ENCODE data around the gene ABCA12. TPM values are rescaled to one million over a fixed set of nuclear protein-coding genes. Genes with fewer than 3 reads are reported as not detected.
"Not testable (repeated sequence)": the region's sequence is repeated elsewhere in the genome, so short reads cannot be mapped to it uniquely, and the experiment has no call there.

The ABCA12 gene
- total RNA-seq, 2 experiments from 2014 or later: not detected

DNA sequence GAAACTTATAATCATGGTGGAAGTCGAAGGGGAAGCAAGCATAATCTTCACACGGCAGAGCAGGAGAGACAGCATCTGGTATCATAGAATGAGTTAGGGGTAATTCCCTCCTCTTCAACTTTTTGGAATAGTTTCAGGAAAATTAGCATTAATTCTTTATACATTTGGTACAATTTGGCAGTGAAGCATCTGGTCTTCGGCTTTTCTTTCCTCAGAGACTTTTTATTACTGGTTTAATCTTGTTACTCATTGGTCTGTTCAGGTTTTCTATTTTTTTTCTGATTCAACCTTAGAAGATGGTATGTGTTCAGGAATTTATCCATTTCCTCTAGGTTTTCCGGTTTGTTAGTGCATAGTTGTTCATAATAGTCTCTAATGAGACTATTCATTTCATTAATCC is 39.7 kb upstream of the ABCA12 start:
- H3K4me1 ChIP-seq (ENCODE audit: insufficient read depth, low read length): no peaks in the 10 kb centered on the region
- POLR2A ChIA-PET: no interaction called here
- Mint-ChIP-seq H3K27ac (no peak overlapping the region), H3K4me1 (ENCODE audit: low read depth) (no peaks in the 10 kb centered on the region), H3K9me3 (peaks cover 2% of the 10 kb centered on the region), H3K27me3 (peaks cover 5% of the 10 kb centered on the region), H3K36me3 (ENCODE audit: low read depth) (no peaks in the 10 kb centered on the region), H3K4me3 (no peak overlapping the region)
- CTCF ChIA-PET: no interaction called here
- H3K27ac ChIP-seq (ENCODE audit: low read depth in 1 of 2, low read length in 2 of 2): no peak overlapping the region
- TF ChIP-seq, protein P1, sequence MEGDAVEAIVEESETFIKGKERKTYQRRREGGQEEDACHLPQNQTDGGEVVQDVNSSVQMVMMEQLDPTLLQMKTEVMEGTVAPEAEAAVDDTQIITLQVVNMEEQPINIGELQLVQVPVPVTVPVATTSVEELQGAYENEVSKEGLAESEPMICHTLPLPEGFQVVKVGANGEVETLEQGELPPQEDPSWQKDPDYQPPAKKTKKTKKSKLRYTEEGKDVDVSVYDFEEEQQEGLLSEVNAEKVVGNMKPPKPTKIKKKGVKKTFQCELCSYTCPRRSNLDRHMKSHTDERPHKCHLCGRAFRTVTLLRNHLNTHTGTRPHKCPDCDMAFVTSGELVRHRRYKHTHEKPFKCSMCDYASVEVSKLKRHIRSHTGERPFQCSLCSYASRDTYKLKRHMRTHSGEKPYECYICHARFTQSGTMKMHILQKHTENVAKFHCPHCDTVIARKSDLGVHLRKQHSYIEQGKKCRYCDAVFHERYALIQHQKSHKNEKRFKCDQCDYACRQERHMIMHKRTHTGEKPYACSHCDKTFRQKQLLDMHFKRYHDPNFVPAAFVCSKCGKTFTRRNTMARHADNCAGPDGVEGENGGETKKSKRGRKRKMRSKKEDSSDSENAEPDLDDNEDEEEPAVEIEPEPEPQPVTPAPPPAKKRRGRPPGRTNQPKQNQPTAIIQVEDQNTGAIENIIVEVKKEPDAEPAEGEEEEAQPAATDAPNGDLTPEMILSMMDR (IDR thresholded peaks at IDR 0.05): no peak
- H3K4me3 ChIP-seq (ENCODE audit: low read length): no peak overlapping the region
- H3K36me3 ChIP-seq (ENCODE audit: insufficient read depth, low read length): no peaks in the 10 kb centered on the region
- H3K9me3 ChIP-seq (ENCODE audit: control insufficient read depth in 1 of 2, insufficient read depth in 1 of 2, low read length in 2 of 2): peaks cover 0 to 14% of the 10 kb centered on the region in 2 experiments
- ATAC-seq (ENCODE audit: poor library complexity) (no peak), DNase-seq (no peak)
- peaks cover 0 to 6% of the 10 kb centered on the region in 2 experiments for H3K27me3 ChIP-seq (ENCODE audit: control insufficient read depth in 1 of 2, insufficient read depth in 2 of 2, low read length in 2 of 2)
- intact Hi-C loops (cut with DNase I, micrococcal nuclease): no loop called here

DNA sequence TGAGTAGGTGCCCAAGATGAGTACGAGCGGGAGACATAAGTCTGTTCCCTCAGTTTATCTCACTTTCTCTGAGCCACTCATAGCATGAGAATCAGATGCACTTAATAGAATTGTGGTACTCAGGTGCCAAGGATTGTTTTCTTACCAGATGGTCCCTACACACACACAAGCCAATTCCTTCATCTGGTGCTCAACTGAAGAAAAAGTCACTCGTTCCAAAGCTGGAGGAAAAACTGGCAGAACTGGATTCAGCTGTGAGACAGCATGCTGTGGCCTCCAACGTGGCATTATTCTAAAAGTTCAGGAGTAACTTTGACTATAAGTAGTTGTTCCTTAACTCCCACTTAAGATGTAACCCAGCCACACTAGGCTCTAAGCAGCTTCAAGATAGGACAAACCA is 33.4 kb upstream of the ABCA12 start:
- no peaks in the 10 kb centered on the region for H3K36me3 ChIP-seq (ENCODE audit: insufficient read depth, low read length)
- TF ChIP-seq, protein P1 (IDR thresholded peaks at IDR 0.05): no peak
- H3K27me3 Mint-ChIP-seq: no peaks in the 10 kb centered on the region
- CTCF ChIA-PET: no interaction called here
- no peaks in the 10 kb centered on the region for H3K4me1 ChIP-seq (ENCODE audit: insufficient read depth, low read length)
- DNase-seq (no peak), ATAC-seq (ENCODE audit: poor library complexity) (no peak)
- no peaks in the 10 kb centered on the region for H3K9me3 ChIP-seq (ENCODE audit: control insufficient read depth in 1 of 2, insufficient read depth in 1 of 2, low read length in 2 of 2)
- H3K27me3 ChIP-seq (ENCODE audit: control insufficient read depth in 1 of 2, insufficient read depth in 2 of 2, low read length in 2 of 2): no peaks in the 10 kb centered on the region
- no peaks in the 10 kb centered on the region for H3K36me3 Mint-ChIP-seq (ENCODE audit: low read depth)
- H3K4me1 Mint-ChIP-seq (ENCODE audit: low read depth): peaks cover 20% of the 10 kb centered on the region
- POLR2A ChIA-PET: no interaction called here
- H3K4me3 ChIP-seq (ENCODE audit: low read length): no peak overlapping the region
- H3K4me3 Mint-ChIP-seq: no peak overlapping the region
- no peak overlapping the region for H3K27ac ChIP-seq (ENCODE audit: low read depth in 1 of 2, low read length in 2 of 2)
- H3K27ac Mint-ChIP-seq: no peak overlapping the region
- peaks cover 2% of the 10 kb centered on the region for H3K9me3 Mint-ChIP-seq
- intact Hi-C loops (cut with DNase I, micrococcal nuclease): no loop called here

DNA sequence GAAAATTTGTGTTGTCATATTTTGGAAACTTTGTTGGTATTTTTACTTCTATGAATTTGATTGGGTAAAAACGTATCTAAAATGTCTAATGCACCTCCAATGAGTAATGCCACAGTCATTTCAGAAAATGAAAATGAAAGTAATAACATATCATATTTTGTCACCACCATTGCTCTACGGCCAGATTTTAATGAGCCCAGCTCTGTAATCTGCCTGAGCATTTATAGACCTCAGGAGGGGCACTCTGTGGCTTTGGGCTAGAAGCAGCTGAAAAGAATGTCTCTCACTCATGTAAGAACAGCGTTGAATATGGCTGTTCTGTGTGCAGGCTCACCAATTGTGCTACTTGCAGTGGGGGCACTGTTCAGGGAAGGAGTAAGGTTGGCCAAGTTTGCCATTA is 32.7 kb upstream of the ABCA12 start:
- H3K4me1 ChIP-seq (ENCODE audit: insufficient read depth, low read length): no peaks in the 10 kb centered on the region
- H3K27me3 Mint-ChIP-seq: no peaks in the 10 kb centered on the region
- no peak overlapping the region for H3K27ac ChIP-seq (ENCODE audit: low read depth in 1 of 2, low read length in 2 of 2)
- no peaks in the 10 kb centered on the region for H3K9me3 Mint-ChIP-seq
- ATAC-seq (ENCODE audit: poor library complexity): no peak
- peak overlapping the region; percentile 17 for H3K4me3 ChIP-seq (ENCODE audit: low read length)
- intact Hi-C loops (cut with DNase I, micrococcal nuclease): no loop called here
- TF ChIP-seq, protein P1 (IDR thresholded peaks at IDR 0.05): no peak
- no peaks in the 10 kb centered on the region for H3K27me3 ChIP-seq (ENCODE audit: control insufficient read depth in 1 of 2, insufficient read depth in 2 of 2, low read length in 2 of 2)
- POLR2A ChIA-PET: no interaction called here
- H3K36me3 ChIP-seq (ENCODE audit: insufficient read depth, low read length): no peaks in the 10 kb centered on the region
- peak in 2 of 14 experiments; percentile 1 to 40 for DNase-seq
- CTCF ChIA-PET: no interaction called here
- peaks cover 20% of the 10 kb centered on the region for H3K4me1 Mint-ChIP-seq (ENCODE audit: low read depth)
- H3K36me3 Mint-ChIP-seq (ENCODE audit: low read depth): no peaks in the 10 kb centered on the region
- no peak overlapping the region for H3K27ac Mint-ChIP-seq
- H3K9me3 ChIP-seq (ENCODE audit: control insufficient read depth in 1 of 2, insufficient read depth in 1 of 2, low read length in 2 of 2): no peaks in the 10 kb centered on the region
- H3K4me3 Mint-ChIP-seq: peak overlapping the region; percentile 75

DNA sequence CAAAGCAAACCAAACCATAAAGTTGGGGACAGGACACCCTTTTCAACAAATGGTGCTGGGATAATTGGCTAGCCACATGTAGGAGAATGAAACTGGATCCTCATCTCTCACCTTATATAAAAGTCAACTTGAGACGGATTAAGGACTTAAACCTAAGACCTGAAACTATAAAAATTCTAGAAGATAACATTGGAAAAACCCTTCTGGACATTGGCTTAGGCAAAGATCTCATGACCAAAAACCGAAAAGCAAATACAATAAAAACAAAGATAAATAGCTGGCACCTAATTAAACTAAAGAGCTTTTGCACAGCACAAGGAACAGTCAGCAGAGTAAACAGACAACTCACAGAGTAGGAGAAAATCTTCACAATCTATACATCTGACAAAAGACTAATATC is 28.1 kb upstream of the ABCA12 start:
- H3K36me3 ChIP-seq (ENCODE audit: insufficient read depth, low read length); H3K27me3 Mint-ChIP-seq; intact Hi-C loops (cut with DNase I, micrococcal nuclease); CTCF ChIA-PET; POLR2A ChIA-PET; H3K4me1 ChIP-seq (ENCODE audit: insufficient read depth, low read length); H3K27me3 ChIP-seq (ENCODE audit: control insufficient read depth in 1 of 2, insufficient read depth in 2 of 2, low read length in 2 of 2); H3K27ac ChIP-seq (ENCODE audit: low read depth in 1 of 2, low read length in 2 of 2); DNase-seq; H3K4me3 ChIP-seq (ENCODE audit: low read length); H3K36me3 Mint-ChIP-seq (ENCODE audit: low read depth); H3K4me3 Mint-ChIP-seq; H3K9me3 Mint-ChIP-seq; ATAC-seq (ENCODE audit: poor library complexity); H3K27ac Mint-ChIP-seq: not testable (repeated sequence)
- peaks cover 0 to 11% of the 10 kb centered on the region in 2 experiments for H3K9me3 ChIP-seq (ENCODE audit: control insufficient read depth in 1 of 2, insufficient read depth in 1 of 2, low read length in 2 of 2)
- H3K4me1 Mint-ChIP-seq (ENCODE audit: low read depth): peaks cover 16% of the 10 kb centered on the region

DNA sequence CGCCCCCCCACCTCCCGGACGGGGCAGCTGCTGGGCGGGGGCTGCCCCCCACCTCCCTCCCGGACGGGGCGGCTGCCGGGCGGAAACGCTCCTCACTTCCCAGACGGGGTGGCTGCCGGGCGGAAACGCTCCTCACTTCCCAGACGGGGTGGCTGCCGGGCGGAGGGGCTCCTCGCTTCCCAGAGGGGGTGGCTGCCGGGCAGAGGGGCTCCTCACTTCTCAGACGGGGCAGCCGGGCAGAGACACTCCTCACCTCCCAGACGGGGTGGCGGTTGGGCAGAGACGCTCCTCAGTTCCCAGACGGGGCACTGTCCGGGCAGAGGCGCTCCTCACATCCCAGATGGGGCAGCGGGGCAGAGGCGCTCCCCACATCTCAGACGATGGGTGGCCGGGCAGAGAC is 24.9 kb upstream of the ABCA12 start:
- H3K27me3 ChIP-seq (ENCODE audit: control insufficient read depth in 1 of 2, insufficient read depth in 2 of 2, low read length in 2 of 2); H3K4me3 ChIP-seq (ENCODE audit: low read length); H3K27me3 Mint-ChIP-seq; H3K9me3 Mint-ChIP-seq; POLR2A ChIA-PET; H3K36me3 ChIP-seq (ENCODE audit: insufficient read depth, low read length); H3K27ac ChIP-seq (ENCODE audit: low read depth in 1 of 2, low read length in 2 of 2); H3K27ac Mint-ChIP-seq; H3K36me3 Mint-ChIP-seq (ENCODE audit: low read depth); H3K4me1 Mint-ChIP-seq (ENCODE audit: low read depth); intact Hi-C loops (cut with DNase I, micrococcal nuclease); DNase-seq; H3K4me3 Mint-ChIP-seq; H3K4me1 ChIP-seq (ENCODE audit: insufficient read depth, low read length); ATAC-seq (ENCODE audit: poor library complexity); CTCF ChIA-PET: not testable (repeated sequence)
- peaks cover 0 to 11% of the 10 kb centered on the region in 2 experiments for H3K9me3 ChIP-seq (ENCODE audit: control insufficient read depth in 1 of 2, insufficient read depth in 1 of 2, low read length in 2 of 2)
